GM12878 (cell line): ENCODE results near the gene PML. TPM values are rescaled to one million over a fixed set of nuclear protein-coding genes. Genes with fewer than 3 reads are reported as not detected.

ENCODE experiments used
- ATAC-seq: fragments of 200-7000 bp; cut with Tn5 transposase; 3 replicates; pipeline ENCODE4 v1.9.1; 2020; ENCODE audit warnings: mild to moderate bottlenecking, moderate library complexity
- BruUV-seq: library from RNA; stranded (reverse); fragments of 400-500 nt; replicated peaks from 2 replicates; lab custom pipeline; 2021; lab: Mats Ljungman, UMichigan
- CTCF ChIA-PET: fragments of 300-600 bp; sonication (Branson Sonifier 250); formaldehyde crosslinking; extraction: SDS; loops from one replicate; lab custom pipeline; 2021; ENCODE audit warnings: inconsistent platforms; lab: Yijun Ruan, JAX
- POLR2A ChIA-PET: fragments of 350-600 bp; formaldehyde crosslinking; extraction: SDS; loops from one replicate; lab custom pipeline; 2021; ENCODE audit warnings: inconsistent platforms; lab: Charles Lee
- RAD21 ChIA-PET: fragments of 300-600 bp; sonication (Branson Sonifier 250); formaldehyde crosslinking; loops from one replicate; lab custom pipeline; 2023; ENCODE audit warnings: antibody characterized with exemption; ENCODE audit not compliant: unreplicated experiment; lab: Charles Lee
- SMC1A ChIA-PET: fragments of 300-600 bp; sonication (Branson Sonifier 250); formaldehyde crosslinking; loops from one replicate; lab custom pipeline; 2023; ENCODE audit not compliant: unreplicated experiment, uncharacterized antibody; lab: Charles Lee
- DNase-seq: peaks from one replicate; pipeline ENCODE4 v3.0.0-alpha.2; 2011; ENCODE audit warnings: low read depth, low spot score
- FAIRE-seq: peaks from 3 replicates; lab custom pipeline; 2011; peaks lifted over from hg19 to GRCh38; lab: Jason Lieb, UNC
- H2AFZ ChIP-seq: 2 replicates; pipeline ENCODE4 v1.6.0; 2011; ENCODE audit warnings: low read depth, low read length, control low read depth; ENCODE audit not compliant: control insufficient read depth
- H3K27ac ChIP-seq: 2 replicates; pipeline ENCODE4 v1.5.1; 2011; ENCODE audit warnings: control low read depth; ENCODE audit not compliant: control insufficient read depth, insufficient read depth
- H3K27me3 ChIP-seq, 2 experiments: replicated peaks in 1 of 2; 2 replicates each; pipeline versions ENCODE4 v1.6.0 to v1.6.1; 2011; ENCODE audit warnings: low read length in 1 of 2; ENCODE audit not compliant: control insufficient read depth in 2 of 2, insufficient read depth in 2 of 2
- H3K36me3 ChIP-seq, 2 experiments: 2 replicates each; pipeline ENCODE4 v1.5.1; 2011; ENCODE audit warnings: low read length in 1 of 2; ENCODE audit not compliant: control insufficient read depth in 2 of 2, insufficient read depth in 2 of 2
- H3K4me1 ChIP-seq: 2 replicates; pipeline ENCODE4 v1.6.1; 2011; ENCODE audit warnings: mild to moderate bottlenecking, low read length, moderate library complexity, mixed read lengths; ENCODE audit not compliant: control insufficient read depth, insufficient read depth
- H3K4me2 ChIP-seq: 2 replicates; pipeline ENCODE4 v1.6.0; 2011; ENCODE audit warnings: control low read depth; ENCODE audit not compliant: control insufficient read depth, insufficient read depth
- H3K4me3 ChIP-seq: fragments of 200-600 bp; sonication (generic); 2 replicates; pipeline ENCODE4 v1.5.1; 2016
- H3K79me2 ChIP-seq: 2 replicates; pipeline ENCODE4 v1.6.0; 2011; ENCODE audit warnings: low read length; ENCODE audit not compliant: control insufficient read depth, insufficient read depth
- H3K9ac ChIP-seq: 2 replicates; pipeline ENCODE4 v1.8.0; 2011; ENCODE audit warnings: low read length, control low read depth, mixed read lengths; ENCODE audit not compliant: control insufficient read depth, insufficient read depth
- H3K9me3 ChIP-seq: replicated peaks from 3 replicates; pipeline ENCODE4 v1.5.1; 2011; ENCODE audit warnings: mild to moderate bottlenecking, low read length; ENCODE audit not compliant: control insufficient read depth, insufficient read depth
- H4K20me1 ChIP-seq: 2 replicates; pipeline ENCODE4 v1.6.0; 2011; ENCODE audit not compliant: control insufficient read depth, insufficient read depth
- ATF7 ChIP-seq: fragments of 450-650 bp; IDR thresholded peaks from 2 replicates; pipeline ENCODE4 v1.6.1; 2016; ENCODE audit warnings: low read depth, mild to moderate bottlenecking
- CBX5 ChIP-seq: sonication (generic); IDR thresholded peaks from 2 replicates; pipeline ENCODE4 v1.6.1; 2016; ENCODE audit warnings: low read depth, moderate library complexity, mild to moderate bottlenecking, inconsistent platforms
- CREB1 ChIP-seq: IDR thresholded peaks from 2 replicates; pipeline ENCODE4 v1.6.1; 2012; ENCODE audit warnings: low read depth, mild to moderate bottlenecking, inconsistent platforms
- FOXK2 ChIP-seq: fragments of 450-650 bp; IDR thresholded peaks from 2 replicates; pipeline ENCODE4 v1.6.1; 2017; ENCODE audit warnings: mild to moderate bottlenecking, moderate library complexity
- HDAC2 ChIP-seq: fragments of 200-600 bp; sonication (generic); IDR thresholded peaks from 2 replicates; pipeline ENCODE4 v1.6.1; 2017
- HDGF ChIP-seq: fragments of 450-650 bp; IDR thresholded peaks from 2 replicates; pipeline ENCODE4 v1.6.1; 2016; ENCODE audit warnings: antibody characterized with exemption
- IRF4 ChIP-seq: IDR thresholded peaks from 2 replicates; pipeline ENCODE4 v1.6.1; 2011; ENCODE audit warnings: low read depth, low read length
- JUND ChIP-seq: IDR thresholded peaks from 2 replicates; pipeline ENCODE4 v1.6.1; 2012; ENCODE audit warnings: low read depth, mild to moderate bottlenecking, low read length, improper control_type of control experiment, moderate library complexity
- MEF2A ChIP-seq: IDR thresholded peaks from 2 replicates; pipeline ENCODE4 v1.6.1; 2011; ENCODE audit warnings: low read depth, mild to moderate bottlenecking, low read length, moderate library complexity; ENCODE audit not compliant: insufficient read depth
- NFYA ChIP-seq: IDR thresholded peaks from 2 replicates; pipeline ENCODE4 v1.6.1; 2011; ENCODE audit warnings: low read depth, mild to moderate bottlenecking, low read length, improper control_type of control experiment, borderline replicate concordance
- PML ChIP-seq: IDR thresholded peaks from 2 replicates; pipeline ENCODE4 v1.6.1; 2012; ENCODE audit warnings: low read length, inconsistent platforms
- RAD21 ChIP-seq: IDR thresholded peaks from 2 replicates; pipeline ENCODE4 v1.6.1; 2011; ENCODE audit warnings: mild to moderate bottlenecking, low read depth, low read length, moderate library complexity; ENCODE audit not compliant: insufficient read depth
- SMC3 ChIP-seq: IDR thresholded peaks from 2 replicates; pipeline ENCODE4 v1.6.1; 2011; ENCODE audit warnings: low read length, improper control_type of control experiment, borderline replicate concordance
- SP1 ChIP-seq: IDR thresholded peaks from one replicate; pipeline ENCODE4 v1.6.1; 2011; ENCODE audit warnings: low read depth, low read length
- SUZ12 ChIP-seq: fragments of 200-600 bp; sonication (generic); IDR thresholded peaks from one replicate; pipeline ENCODE4 v1.6.1; 2018; ENCODE audit warnings: antibody characterized with exemption, mild to moderate bottlenecking; ENCODE audit not compliant: unreplicated experiment
- TBL1XR1 ChIP-seq: IDR thresholded peaks from 2 replicates; pipeline ENCODE4 v1.6.1; 2012; ENCODE audit warnings: low read depth, low read length, improper control_type of control experiment
- YBX1 ChIP-seq: fragments of 450-650 bp; IDR thresholded peaks from 2 replicates; pipeline ENCODE4 v1.6.1; 2016; ENCODE audit warnings: antibody characterized with exemption
- YY1 ChIP-seq: IDR thresholded peaks from 2 replicates; pipeline ENCODE4 v1.6.1; 2011; ENCODE audit warnings: low read depth, mild to moderate bottlenecking, low read length
- ZNF24 ChIP-seq: fragments of 450-650 bp; IDR thresholded peaks from 2 replicates; pipeline ENCODE4 v1.6.1; 2017; ENCODE audit warnings: antibody characterized with exemption, mild to moderate bottlenecking
- ZSCAN29 ChIP-seq: fragments of 450-650 bp; IDR thresholded peaks from 2 replicates; pipeline ENCODE4 v1.6.1; 2017; ENCODE audit warnings: mild to moderate bottlenecking, moderate library complexity
- WGBS: methylation state at CpG from one replicate; pipeline ENCODE4 v1.1.6; 2016; ENCODE audit warnings: low lambda C conversion rate; ENCODE audit not compliant: insufficient replicate concordance, insufficient coverage; ENCODE audit errors: missing lambda C conversion rate; 5-methylcytosine and 5-hydroxymethylcytosine counted together
- in situ Hi-C: fragments of 300-500 bp; cut with MboI; formaldehyde crosslinking; loops from 9 replicates; pipeline ENCODE4 v1.14.3; 2018; ENCODE audit warnings: mixed read lengths
- intact Hi-C: fragments of 100-400 bp; cut with micrococcal nuclease; formaldehyde crosslinking; loops from one replicate; pipeline ENCODE4 v1.14.2; 2022; ENCODE audit not compliant: unreplicated experiment
- polyA plus RNA-seq, 11 experiments: library from polyadenylated mRNA; depleted of rRNA in 4 of 11; unstranded in 6 of 11; stranded (reverse) in 5 of 11; fragments of >200 nt; fragmentation: Nextera tagmentation in 4 of 11; fragmentation: Illumina TruSeq in 1 of 11; extraction: Ambion mirVana in 4 of 11; extraction: Trizol in 1 of 11; gene quantifications; 1 replicate in 1 of 11; 2 replicates in 10 of 11; pipeline versions ENCODE4 v1.2.1 to v1.2.3, GENCODE V29; 2011 to 2016; ENCODE audit warnings: inconsistent platforms in 2 of 11, missing spikeins in 2 of 11, low read depth in 1 of 11
- total RNA-seq, 4 experiments: library from RNA; depleted of rRNA in 3 of 4; stranded (reverse); fragments of >200 nt in 3 of 4; fragmentation: Illumina TruSeq in 1 of 4; extraction: Trizol in 1 of 4; gene quantifications; 2 replicates each; pipeline versions ENCODE4 v1.2.1 to v1.2.3, GENCODE V29; 2013 to 2021
- TF ChIP-seq, protein P1 (sequence below): fragments of 450-650 bp; IDR thresholded peaks from 2 replicates; pipeline ENCODE4 v1.6.1; 2018; ENCODE audit warnings: borderline replicate concordance, mild to moderate bottlenecking; ENCODE audit not compliant: partially characterized antibody
- TF ChIP-seq, protein P2 (sequence below), 3 experiments: IDR thresholded peaks in 2 of 3; conservative IDR thresholded peaks in 1 of 3; 2 replicates each; pipeline ENCODE4 v1.5.1; 2011; ENCODE audit warnings: low read depth in 3 of 3, low read length in 3 of 3, mild to moderate bottlenecking in 3 of 3, control low read depth in 2 of 3, moderate library complexity in 2 of 3, inconsistent platforms in 1 of 3, mixed read lengths in 1 of 3; ENCODE audit not compliant: control insufficient read depth in 2 of 3, insufficient read depth in 1 of 3; ENCODE audit errors: extremely low read depth in 1 of 3

The PML gene
- total and polyA plus RNA-seq, 10 of the 15 experiments (the other 5 are each of a cell fraction or from before 2014, with no cell fraction given): 8.5 to 95.5 (median 30.8) TPM

DNA sequence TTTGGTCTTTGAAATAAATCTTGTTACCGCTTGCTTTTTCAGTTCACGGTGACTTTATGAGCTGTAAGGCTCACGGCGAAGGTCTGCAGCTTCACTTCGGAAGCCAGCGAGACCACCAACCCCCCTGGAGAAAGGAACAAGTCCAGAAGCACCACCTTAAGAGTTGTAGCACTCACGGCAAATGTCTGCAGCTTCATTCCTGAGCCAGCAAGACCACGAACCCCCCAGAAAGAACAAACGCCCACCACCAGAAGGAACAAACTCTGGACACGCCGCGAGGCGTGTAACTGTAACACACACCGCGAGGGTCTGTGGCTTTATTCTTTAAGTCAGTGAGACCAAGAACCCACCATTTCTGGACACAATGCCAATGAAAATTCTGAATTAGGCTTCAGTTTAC, 59.0 kb downstream of the PML start (continued):
- TF ChIP-seq SUZ12: no peak
- no peak for TF ChIP-seq PML
- TF ChIP-seq MEF2A: no peak
- TF ChIP-seq SP1: no peak
- no peak for TF ChIP-seq ATF7
- TF ChIP-seq CBX5: no peak
- TF ChIP-seq, protein P1, sequence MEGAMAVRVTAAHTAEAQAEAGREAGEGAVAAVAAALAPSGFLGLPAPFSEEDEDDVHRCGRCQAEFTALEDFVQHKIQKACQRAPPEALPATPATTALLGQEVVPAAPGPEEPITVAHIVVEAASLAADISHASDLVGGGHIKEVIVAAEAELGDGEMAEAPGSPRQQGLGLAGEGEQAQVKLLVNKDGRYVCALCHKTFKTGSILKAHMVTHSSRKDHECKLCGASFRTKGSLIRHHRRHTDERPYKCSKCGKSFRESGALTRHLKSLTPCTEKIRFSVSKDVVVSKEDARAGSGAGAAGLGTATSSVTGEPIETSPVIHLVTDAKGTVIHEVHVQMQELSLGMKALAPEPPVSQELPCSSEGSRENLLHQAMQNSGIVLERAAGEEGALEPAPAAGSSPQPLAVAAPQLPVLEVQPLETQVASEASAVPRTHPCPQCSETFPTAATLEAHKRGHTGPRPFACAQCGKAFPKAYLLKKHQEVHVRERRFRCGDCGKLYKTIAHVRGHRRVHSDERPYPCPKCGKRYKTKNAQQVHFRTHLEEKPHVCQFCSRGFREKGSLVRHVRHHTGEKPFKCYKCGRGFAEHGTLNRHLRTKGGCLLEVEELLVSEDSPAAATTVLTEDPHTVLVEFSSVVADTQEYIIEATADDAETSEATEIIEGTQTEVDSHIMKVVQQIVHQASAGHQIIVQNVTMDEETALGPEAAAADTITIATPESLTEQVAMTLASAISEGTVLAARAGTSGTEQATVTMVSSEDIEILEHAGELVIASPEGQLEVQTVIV: no peak
- no peak for TF ChIP-seq ZSCAN29
- no peak for TF ChIP-seq NFYA
- TF ChIP-seq IRF4: no peak
- no peak for TF ChIP-seq TBL1XR1

- ATAC-seq (peak; percentile 98), DNase-seq (peak; percentile 21), FAIRE-seq (no peak)
- H3K4me3 ChIP-seq: no peak overlapping the region
- POLR2A ChIA-PET: no interaction called here
- no TSS peak for BruUV-seq
- in situ Hi-C loops: no loop called here
- no peaks in the 10 kb centered on the region for H4K20me1 ChIP-seq
- 0 out of 2 replicates have a peak overlapping the region, but pooled peaks have one; percentile 17 for H3K4me2 ChIP-seq
- no peak overlapping the region for H3K9ac ChIP-seq
- CTCF ChIA-PET: interaction anchor here (0.8 to 3.0 kb wide), 12 partner anchors 10 to 268 kb away, joined by 3 to 15 read pairs (median 4); no protein-coding TSS in a partner anchor
- no peak overlapping the region for H2AFZ ChIP-seq
- H3K27ac ChIP-seq: no peak overlapping the region
- WGBS: 23% methylated on average over 12 of the region's 17 CpGs
- H3K27me3 ChIP-seq: 0 out of 4 replicates have a peak, but pooled peaks cover 0 to 2% of the 10 kb centered on the region in 2 experiments
- intact Hi-C loops: loop anchor here (1.0 to 5.0 kb wide), 3 partner anchors 82 to 268 kb away; no protein-coding TSS in a partner anchor
- no peaks in the 10 kb centered on the region for H3K79me2 ChIP-seq
- SMC1A ChIA-PET: interaction anchor here (0.7 to 1.4 kb wide), 5 partner anchors 63 to 268 kb away, joined by 3 to 6 read pairs (median 3); no protein-coding TSS in a partner anchor
- RAD21 ChIA-PET: interaction anchor here (1.1 kb wide), 1 partner anchor 81 kb away, joined by 3 read pairs; no protein-coding TSS in a partner anchor
- no peaks in the 10 kb centered on the region for H3K36me3 ChIP-seq
- H3K4me1 ChIP-seq: no peaks in the 10 kb centered on the region
- H3K9me3 ChIP-seq: no peaks in the 10 kb centered on the region
- TF ChIP-seq RAD21: peak; percentile 52
- no peak for TF ChIP-seq ZNF24
- TF ChIP-seq SMC3: peak; percentile 28; the same call in 1 of the 2 replicates
- TF ChIP-seq HDGF: no peak
- no peak for TF ChIP-seq FOXK2
- TF ChIP-seq, protein P2, sequence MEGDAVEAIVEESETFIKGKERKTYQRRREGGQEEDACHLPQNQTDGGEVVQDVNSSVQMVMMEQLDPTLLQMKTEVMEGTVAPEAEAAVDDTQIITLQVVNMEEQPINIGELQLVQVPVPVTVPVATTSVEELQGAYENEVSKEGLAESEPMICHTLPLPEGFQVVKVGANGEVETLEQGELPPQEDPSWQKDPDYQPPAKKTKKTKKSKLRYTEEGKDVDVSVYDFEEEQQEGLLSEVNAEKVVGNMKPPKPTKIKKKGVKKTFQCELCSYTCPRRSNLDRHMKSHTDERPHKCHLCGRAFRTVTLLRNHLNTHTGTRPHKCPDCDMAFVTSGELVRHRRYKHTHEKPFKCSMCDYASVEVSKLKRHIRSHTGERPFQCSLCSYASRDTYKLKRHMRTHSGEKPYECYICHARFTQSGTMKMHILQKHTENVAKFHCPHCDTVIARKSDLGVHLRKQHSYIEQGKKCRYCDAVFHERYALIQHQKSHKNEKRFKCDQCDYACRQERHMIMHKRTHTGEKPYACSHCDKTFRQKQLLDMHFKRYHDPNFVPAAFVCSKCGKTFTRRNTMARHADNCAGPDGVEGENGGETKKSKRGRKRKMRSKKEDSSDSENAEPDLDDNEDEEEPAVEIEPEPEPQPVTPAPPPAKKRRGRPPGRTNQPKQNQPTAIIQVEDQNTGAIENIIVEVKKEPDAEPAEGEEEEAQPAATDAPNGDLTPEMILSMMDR (IDR thresholded peaks at IDR 0.05 in 2 of 3, conservative IDR thresholded peaks at IDR 0.05 in 1 of 3; ENCODE audit: control insufficient read depth in 2 of 3, extremely low read depth in 1 of 3, insufficient read depth in 1 of 3, low read depth in 3 of 3, low read length in 3 of 3): peak; percentile 40 to 79 (median 57); a peak in 5 of 6 replicates
- no peak for TF ChIP-seq CREB1
- no peak for TF ChIP-seq YBX1
- no peak for TF ChIP-seq HDAC2
- TF ChIP-seq JUND: no peak
- TF ChIP-seq YY1: 0 out of 2 replicates have a peak, but pooled peaks have one; percentile 17
These were observed 59.5 kb downstream of the PML start for GRCh38 chr15:74053941-74054529.
